GM08714 (cell line): Measurements from ENCODE around the gene MIF4GD.

Source experiments
- H3K4me3 ChIP-seq: fragments of 200-500 bp; sonication (Bioruptor generic); 2 replicates; pipeline ENCODE4 v1.5.1; 2014; ENCODE audit warnings: mild to moderate bottlenecking, low read length, inconsistent platforms
- ZNF274 ChIP-seq: IDR thresholded peaks from 2 replicates; pipeline ENCODE4 v1.6.1; 2012; ENCODE audit warnings: mild to moderate bottlenecking, low read depth, low read length

The MIF4GD gene

GRCh38 chr17:75238020-75238580 lies 32.9 kb downstream of the MIF4GD start:
- no peak overlapping the region for H3K4me3 ChIP-seq
- no peak for TF ChIP-seq ZNF274

GRCh38 chr17:75237100-75238014 lies 33.7 kb downstream of the MIF4GD start:
- no peak overlapping the region for H3K4me3 ChIP-seq
- TF ChIP-seq ZNF274 = no peak

GRCh38 chr17:75232786-75233185 lies 38.2 kb downstream of the MIF4GD start:
- no peak overlapping the region for H3K4me3 ChIP-seq
- TF ChIP-seq ZNF274 = no peak

GRCh38 chr17:75231741-75232464 lies 39.1 kb downstream of the MIF4GD start:
- no peak overlapping the region for H3K4me3 ChIP-seq
- no peak for TF ChIP-seq ZNF274

GRCh38 chr17:75231071-75231470 lies 40.0 kb downstream of the MIF4GD start:
- no peak for TF ChIP-seq ZNF274

GRCh38 chr17:75228847-75229246 lies 42.2 kb downstream of the MIF4GD start:
- H3K4me3 ChIP-seq = no peak overlapping the region
- no peak for TF ChIP-seq ZNF274

More at GRCh38 chr17:75231071-75231470, 40.0 kb downstream of the MIF4GD start:
- H3K4me3 ChIP-seq = no peak overlapping the region

- no peak overlapping the region for H3K4me3 ChIP-seq
- TF ChIP-seq ZNF274 = no peak
These were observed 42.7 kb downstream of the MIF4GD start for GRCh38 chr17:75228305-75228704.

GRCh38 chr17:75227729-75228128 lies 43.3 kb downstream of the MIF4GD start:
- no peak for TF ChIP-seq ZNF274
- H3K4me3 ChIP-seq = no peak overlapping the region

- H3K4me3 ChIP-seq = no peak overlapping the region
- TF ChIP-seq ZNF274 = no peak
These were observed 46.0 kb downstream of the MIF4GD start for GRCh38 chr17:75225016-75225415.

GRCh38 chr17:75219815-75220214 lies 51.2 kb downstream of the MIF4GD start:
- H3K4me3 ChIP-seq = no peak overlapping the region

GRCh38 chr17:75218131-75218530 lies 52.9 kb downstream of the MIF4GD start:
- TF ChIP-seq ZNF274 = no peak
- no peak overlapping the region for H3K4me3 ChIP-seq

More at GRCh38 chr17:75219815-75220214, 51.2 kb downstream of the MIF4GD start:
- no peak for TF ChIP-seq ZNF274
